Heart left ventricle (tissue), 16 donors: ENCODE results near the gene RPS6KA2. TPM values are rescaled to one million over a fixed set of nuclear protein-coding genes. Genes with fewer than 3 reads are reported as not detected.

Experiments used
- ATAC-seq, 4 donors: fragments of 200-7000 bp; cut with Tn5 transposase; one replicate each; pipeline ENCODE4 v1.9.1; 2020 to 2022; ENCODE audit warnings: moderate library complexity in 4 of 4, mild to moderate bottlenecking in 3 of 4, moderate number of reproducible peaks in 1 of 4
- DNase-seq, 5 donors: peaks; one replicate each; pipeline ENCODE4 v3.0.0-alpha.2; 2020
- H3K27ac ChIP-seq, 12 donors: fragments of 200-600 bp; sonication (generic) in 4 of 12; one replicate each; pipeline versions ENCODE4 v1.5.0 to v1.8.0; 2016 to 2022; ENCODE audit warnings: mild to moderate bottlenecking in 2 of 12
- H3K27me3 ChIP-seq, 9 donors: fragments of 200-600 bp; sonication (generic) in 2 of 9; one replicate each; pipeline versions ENCODE4 v1.5.1 to v1.8.0; 2016 to 2022; ENCODE audit warnings: mild to moderate bottlenecking in 3 of 9
- H3K36me3 ChIP-seq, 9 donors: fragments of 200-600 bp; sonication (generic) in 2 of 9; one replicate each; pipeline versions ENCODE4 v1.5.0 to v1.8.0; 2018 to 2022; ENCODE audit warnings: mild to moderate bottlenecking in 2 of 9
- H3K4me1 ChIP-seq, 12 donors: fragments of 200-600 bp; sonication (generic) in 4 of 12; one replicate each; pipeline versions ENCODE4 v1.5.0 to v1.8.0; 2016 to 2022; ENCODE audit warnings: mild to moderate bottlenecking in 3 of 12
- H3K4me3 ChIP-seq, 12 donors: fragments of 200-600 bp; sonication (generic) in 4 of 12; one replicate each; pipeline versions ENCODE4 v1.5.0 to v1.8.0; 2017 to 2022; ENCODE audit warnings: mild to moderate bottlenecking in 9 of 12, moderate library complexity in 4 of 12
- H3K9me3 ChIP-seq, 12 donors: fragments of 200-600 bp; sonication (generic) in 4 of 12; one replicate each; pipeline versions ENCODE4 v1.5.0 to v1.8.0; 2016 to 2022; ENCODE audit warnings: mild to moderate bottlenecking in 1 of 12
- POLR2A ChIP-seq, 2 donors: fragments of 450-650 bp; IDR thresholded peaks; one replicate each; pipeline ENCODE4 v1.6.1; 2017; ENCODE audit warnings: antibody characterized with exemption in 2 of 2, mild to moderate bottlenecking in 2 of 2, moderate library complexity in 2 of 2
- WGBS, 4 donors: extraction: QIAGEN DNeasy Blood & Tissue Kit in 2 of 4; methylation state at CpG; one replicate each; pipeline versions ENCODE4 v1.1.5 to v1.1.7; 2013 to 2018; 5-methylcytosine and 5-hydroxymethylcytosine counted together
- intact Hi-C, 10 donors: fragments of 100-400 bp; cut with DNase I; formaldehyde crosslinking; loops; one replicate each; pipeline versions ENCODE4 v1.11.1 to v1.14.2; 2022
- polyA plus RNA-seq, 2 donors: library from polyadenylated mRNA; stranded (reverse); fragments of 200-250 nt; gene quantifications; one replicate each; pipeline ENCODE4 v1.2.3, GENCODE V29; 2013
- total RNA-seq, 9 donors: library from RNA; depleted of rRNA in 2 of 9; stranded (reverse); fragments of >200 nt in 2 of 9; fragmentation: NEBNext Ultra II Directional in 3 of 9; extraction: Animal tissue kit (Norgen Biotek cat#: 25700) in 3 of 9; gene quantifications; one replicate each; pipeline versions ENCODE4 v1.1.0 to v1.2.4, GENCODE V29; 2016 to 2023
- TF ChIP-seq, protein P1 (sequence below), 12 donors: fragments of 200-600 bp; sonication (generic) in 4 of 12; IDR thresholded peaks; one replicate each; pipeline versions ENCODE4 v1.5.0 to v1.8.0; 2018 to 2022; ENCODE audit warnings: antibody characterized with exemption in 12 of 12, mild to moderate bottlenecking in 5 of 12
- donor health status: ischemic (EF 13 %, LVEDD 7.1; RV severe dilation, severe dysfunction).
- donor health status: healthy with polysubstance abuse.
- donor health status: DM: no; HTN: yes; CAD: no.
- donor health status: DM: no; HTN: no; CAD: no.
- donor health status: ischemic (EF 25% LVEDD 6.9; RV normal size, moderate dysfunction).
- donor health status: ischemic (EF 25% LVEDD 5.7; RV mildly dilated, moderate dysfunction).
- donor health status: healthy.
- donor health status: DM: yes; HTN: yes; CAD: no.
- donor health status: ischemic (EF 35%, LVEDD 5.7; RV mildly dilated, moderate dysfunction).
- donor health status: nonischemic (EF 11% LVEDD 7.7; RV severe dilation, severe dysfunction).
- donor health status: DM: yes; HTN: yes; CAD: no.
- donor health status: PGD.
- donor health status: ischemic (EF 29% LVEDD 5.4; RV normal size, mild dysfunction).
- donor health status: nonischemic (EF 23%, LVEDD 6.1; RV moderate dilation, normal function).

The RPS6KA2 gene
- total and polyA plus RNA-seq, 11 donors, result 23.0 to 171 (median 91.6) TPM

DNA sequence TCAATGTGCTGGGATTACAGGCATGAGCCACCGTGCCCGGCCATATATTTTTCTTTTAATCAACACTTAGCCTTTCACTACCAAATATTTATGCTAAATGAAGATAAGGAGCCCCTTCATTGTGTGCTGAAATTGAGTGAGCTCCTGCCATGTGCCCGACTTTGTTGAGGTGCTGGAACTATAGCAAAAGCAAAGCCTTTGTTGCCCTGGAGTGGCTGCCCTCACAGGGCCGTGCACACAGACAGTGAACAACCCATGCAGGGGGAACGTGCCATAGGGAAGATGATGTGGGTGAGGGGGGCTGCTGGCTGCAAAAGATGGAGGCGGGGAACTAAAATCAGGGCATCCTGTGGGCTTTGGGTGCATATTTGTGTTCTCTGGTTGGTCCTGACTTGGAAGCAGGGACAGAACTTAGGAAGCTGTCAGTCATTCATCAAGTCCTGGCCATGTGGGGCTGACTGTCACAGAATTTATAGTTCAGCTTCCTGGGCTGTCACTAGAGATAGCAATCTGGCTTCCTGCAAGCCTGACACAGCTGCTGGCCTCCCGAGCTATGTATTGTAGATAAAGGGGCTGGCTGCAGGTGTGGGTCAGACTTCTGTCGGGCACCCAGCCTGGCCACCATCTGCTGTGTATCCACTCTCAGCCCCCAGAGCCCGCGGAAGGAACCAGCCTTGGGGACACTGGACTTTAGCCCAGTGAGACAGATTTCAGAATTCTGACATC lies 187.5 kb downstream of the RPS6KA2 start:
- WGBS, 4 donors, result 63 to 70% (median 67%) methylated on average over 9 to 10 of the region's 10 CpGs
- no peak overlapping the region for H3K4me3 ChIP-seq
- H3K4me1 ChIP-seq, result peaks cover 0 to 19% (median 4%) of the 10 kb centered on the region in 12 donors
- ATAC-seq (peak in 2 of 4 donors; percentile 35 to 47), DNase-seq (no peak)
- H3K36me3 ChIP-seq, result peaks cover 0 to 32% (median 15%) of the 10 kb centered on the region in 9 donors
- no peaks in the 10 kb centered on the region for H3K9me3 ChIP-seq
- no peaks in the 10 kb centered on the region for H3K27me3 ChIP-seq
- TF ChIP-seq POLR2A (IDR thresholded peaks at IDR 0.05), result no peak
- TF ChIP-seq, protein P1, sequence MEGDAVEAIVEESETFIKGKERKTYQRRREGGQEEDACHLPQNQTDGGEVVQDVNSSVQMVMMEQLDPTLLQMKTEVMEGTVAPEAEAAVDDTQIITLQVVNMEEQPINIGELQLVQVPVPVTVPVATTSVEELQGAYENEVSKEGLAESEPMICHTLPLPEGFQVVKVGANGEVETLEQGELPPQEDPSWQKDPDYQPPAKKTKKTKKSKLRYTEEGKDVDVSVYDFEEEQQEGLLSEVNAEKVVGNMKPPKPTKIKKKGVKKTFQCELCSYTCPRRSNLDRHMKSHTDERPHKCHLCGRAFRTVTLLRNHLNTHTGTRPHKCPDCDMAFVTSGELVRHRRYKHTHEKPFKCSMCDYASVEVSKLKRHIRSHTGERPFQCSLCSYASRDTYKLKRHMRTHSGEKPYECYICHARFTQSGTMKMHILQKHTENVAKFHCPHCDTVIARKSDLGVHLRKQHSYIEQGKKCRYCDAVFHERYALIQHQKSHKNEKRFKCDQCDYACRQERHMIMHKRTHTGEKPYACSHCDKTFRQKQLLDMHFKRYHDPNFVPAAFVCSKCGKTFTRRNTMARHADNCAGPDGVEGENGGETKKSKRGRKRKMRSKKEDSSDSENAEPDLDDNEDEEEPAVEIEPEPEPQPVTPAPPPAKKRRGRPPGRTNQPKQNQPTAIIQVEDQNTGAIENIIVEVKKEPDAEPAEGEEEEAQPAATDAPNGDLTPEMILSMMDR (IDR thresholded peaks at IDR 0.05), result no peak
- no peak overlapping the region for H3K27ac ChIP-seq
- intact Hi-C loops, result no loop called here

DNA sequence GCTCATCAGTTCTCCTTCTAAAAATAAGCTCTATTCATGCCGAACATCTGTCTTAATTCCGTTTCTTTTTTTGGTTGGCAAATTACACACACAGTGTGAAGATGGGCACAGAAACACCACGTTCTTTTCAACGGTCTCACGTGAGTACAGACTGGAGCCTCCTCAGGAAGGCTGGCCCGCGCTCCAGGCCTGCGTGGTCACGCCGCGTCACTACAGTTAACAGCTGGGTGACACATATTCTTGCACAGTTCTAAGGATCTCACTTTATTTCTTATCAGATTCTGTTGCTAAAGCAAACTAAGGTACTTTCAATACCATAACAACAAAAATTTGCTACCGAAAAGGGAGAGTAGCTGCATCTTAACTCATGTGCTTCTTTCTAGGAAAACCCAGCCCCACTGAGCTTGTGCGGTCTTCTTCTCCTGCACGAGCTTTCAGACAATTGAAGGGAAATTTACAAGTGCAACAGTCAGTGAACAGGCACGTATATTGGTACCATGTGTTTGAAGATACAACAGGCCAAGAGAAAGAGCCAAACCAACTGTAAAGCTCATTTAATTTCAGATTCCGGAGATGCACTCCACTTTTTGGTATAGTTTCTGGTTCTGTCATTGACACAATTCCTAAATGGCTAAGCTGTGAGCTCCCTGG lies 188.7 kb downstream of the RPS6KA2 start:
- Histone ChIP-seq H3K4me3 (no peak overlapping the region), H3K9me3 (no peaks in the 10 kb centered on the region), H3K36me3 (peaks cover 0 to 24% (median 15%) of the 10 kb centered on the region in 9 donors), H3K4me1 (peaks cover 0 to 19% (median 4%) of the 10 kb centered on the region in 12 donors), H3K27me3 (no peaks in the 10 kb centered on the region), H3K27ac (no peak overlapping the region)
- TF ChIP-seq POLR2A (IDR thresholded peaks at IDR 0.05), result no peak
- TF ChIP-seq, protein P1 (IDR thresholded peaks at IDR 0.05), result no peak
- ATAC-seq (no peak), DNase-seq (no peak)
- intact Hi-C loops, result no loop called here
- WGBS, 4 donors, result 83 to 97% (median 93%) methylated on average over 16 of the region's 16 CpGs

DNA sequence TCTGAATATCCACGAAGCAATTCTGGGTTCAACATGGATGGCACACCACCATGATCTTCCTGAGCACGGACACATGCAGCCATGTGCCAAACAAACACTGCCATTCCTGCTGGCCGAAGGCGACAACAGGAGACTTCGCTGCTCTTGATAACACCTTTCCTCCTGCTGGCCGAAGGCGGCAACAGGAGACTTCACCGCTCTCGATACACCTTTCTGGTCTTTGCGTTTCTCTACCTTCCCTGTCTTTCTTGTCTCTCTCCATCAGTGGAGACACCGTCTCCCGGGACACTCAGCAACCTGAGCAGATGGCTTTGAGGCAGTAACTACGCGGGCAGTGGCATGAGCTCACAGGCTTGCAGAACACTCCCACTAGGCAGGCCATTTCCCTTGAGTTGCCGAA lies 189.4 kb downstream of the RPS6KA2 start:
- intact Hi-C loops, result no loop called here
- Histone ChIP-seq H3K27ac (no peak overlapping the region), H3K4me3 (no peak overlapping the region), H3K9me3 (no peaks in the 10 kb centered on the region), H3K4me1 (peaks cover 0 to 19% (median 4%) of the 10 kb centered on the region in 12 donors), H3K27me3 (no peaks in the 10 kb centered on the region), H3K36me3 (peaks cover 0 to 21% (median 14%) of the 10 kb centered on the region in 9 donors)
- ATAC-seq (no peak), DNase-seq (no peak)
- TF ChIP-seq, protein P1 (IDR thresholded peaks at IDR 0.05), result no peak
- TF ChIP-seq POLR2A (IDR thresholded peaks at IDR 0.05), result no peak
- WGBS, 4 donors, result 90 to 94% (median 93%) methylated on average over 14 to 15 of the region's 15 CpGs
